ENCODE measurements around the gene MRPL32. TPM values are rescaled to one million over a fixed set of nuclear protein-coding genes. Genes with fewer than 3 reads are reported as not detected.

Gene MRPL32
- total and polyA plus RNA-seq, 7 donors: 42.6 to 85.7 (median 62.9) TPM

- H3K4me3 ChIP-seq: no peak overlapping the region
- no peak for DNase-seq
- no peaks in the 10 kb centered on the region for H3K27me3 ChIP-seq
- intact Hi-C loops (cut with DNase I): no loop called here
- no peaks in the 10 kb centered on the region for H3K9me3 ChIP-seq
- H3K4me1 ChIP-seq: peaks cover 0 to 21% (median 16%) of the 10 kb centered on the region in 4 donors
- H3K27ac ChIP-seq: no peak overlapping the region
- H3K36me3 ChIP-seq: no peaks in the 10 kb centered on the region
- TF ChIP-seq POLR2AphosphoS5 (IDR thresholded peaks at IDR 0.05) (no peak), CTCF (IDR thresholded peaks at IDR 0.05) (no peak)
- WGBS, 2 donors: 50 to 62% methylated on average over 2 of the region's 2 CpGs
These were observed 28.6 kb downstream of the MRPL32 start for GRCh38 chr7:42960762-42961161.

GRCh38 chr7:42961170-42961569 lies 29.0 kb downstream of the MRPL32 start:
- Histone ChIP-seq H3K9me3 (no peaks in the 10 kb centered on the region), H3K27me3 (no peaks in the 10 kb centered on the region), H3K36me3 (no peaks in the 10 kb centered on the region), H3K4me3 (no peak overlapping the region), H3K27ac (no peak overlapping the region), H3K4me1 (peaks cover 0 to 24% (median 18%) of the 10 kb centered on the region in 4 donors)
- DNase-seq: no peak
- 32 to 49% methylated on average over 2 of the region's 2 CpGs for WGBS, 2 donors
- no peak for TF ChIP-seq EP300 (IDR thresholded peaks at IDR 0.05)
- intact Hi-C loops (cut with DNase I): no loop called here

DNA sequence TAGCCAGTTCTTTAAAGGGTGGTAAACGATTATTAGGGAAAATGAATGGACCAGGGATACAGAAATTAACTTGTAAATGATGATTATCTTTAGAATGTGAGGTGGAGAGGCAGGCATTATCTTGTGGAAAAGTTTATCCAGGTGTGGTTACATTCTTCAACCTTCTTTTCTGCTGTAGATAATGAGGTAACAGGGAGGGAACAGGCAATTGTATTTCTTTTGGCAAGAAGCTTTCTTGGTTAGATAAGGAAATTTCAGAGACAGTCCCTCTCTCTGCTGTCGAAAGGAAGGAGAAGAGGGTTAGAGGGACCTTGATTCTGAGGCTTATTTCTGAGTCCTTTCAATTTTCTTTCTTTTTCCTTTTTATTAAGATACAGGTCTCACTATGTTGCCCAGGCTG lies 32.1 kb downstream of the MRPL32 start:
- DNase-seq: no peak
- intact Hi-C loops (cut with DNase I): no loop called here
- peaks cover 0 to 24% (median 18%) of the 10 kb centered on the region in 4 donors for H3K4me1 ChIP-seq

DNA sequence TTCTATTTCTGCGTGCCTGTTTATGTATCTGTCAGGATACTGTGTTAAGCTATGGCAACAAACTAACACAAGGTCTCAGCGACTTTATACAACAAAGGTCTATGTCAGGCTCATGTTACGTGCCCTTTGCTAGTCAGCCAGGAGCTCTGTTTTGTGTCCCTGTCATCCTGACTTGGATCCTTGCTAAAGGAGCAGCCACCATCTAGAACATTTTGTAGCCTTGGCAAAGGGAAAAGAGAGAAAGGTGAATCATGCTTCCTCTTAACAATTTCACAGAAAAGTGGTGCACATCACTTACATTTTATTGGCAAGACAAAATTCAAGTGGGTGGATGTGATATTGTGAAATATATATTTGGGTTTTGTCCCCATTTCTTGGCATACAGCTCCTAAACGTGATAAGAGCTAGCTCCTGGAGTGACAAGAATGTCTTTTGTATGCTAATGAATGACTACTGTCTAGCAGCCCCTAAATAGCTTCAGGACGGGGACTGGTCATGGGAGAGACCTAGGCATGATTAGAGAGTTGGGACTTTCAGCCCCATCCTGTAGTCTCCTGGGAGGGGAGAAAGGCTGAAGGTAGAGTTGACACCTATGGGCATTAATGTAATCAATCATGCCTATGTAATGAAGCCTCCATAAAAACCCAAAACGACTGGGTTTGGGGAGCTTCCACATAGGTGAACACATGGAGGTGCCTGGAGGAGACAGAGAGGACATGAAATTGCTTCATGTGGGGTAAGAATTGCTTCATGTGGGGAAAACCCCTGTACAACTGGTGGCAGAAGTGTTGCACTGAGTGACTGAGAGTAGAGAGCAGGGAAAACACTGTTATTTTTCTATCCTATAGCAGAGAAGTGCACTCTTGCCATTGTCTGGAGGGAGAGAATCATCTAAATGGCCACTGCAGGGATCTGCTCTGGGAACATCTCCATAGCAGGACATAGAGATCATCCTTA lies 33.0 kb downstream of the MRPL32 start:
- TF ChIP-seq POLR2AphosphoS5 (IDR thresholded peaks at IDR 0.05) (peak; percentile 69 to 94 (median 91)), CTCF (IDR thresholded peaks at IDR 0.05) (no peak), EP300 (IDR thresholded peaks at IDR 0.05) (peak in 3 of 4 donors; percentile 70 to 87 (median 74))
- intact Hi-C loops (cut with DNase I): no loop called here
- Histone ChIP-seq H3K4me1 (peaks cover 0 to 24% (median 18%) of the 10 kb centered on the region in 4 donors), H3K9me3 (no peaks in the 10 kb centered on the region), H3K36me3 (no peaks in the 10 kb centered on the region), H3K27ac (peak overlapping the region; percentile 19 to 72 (median 68)), H3K4me3 (no peak overlapping the region), H3K27me3 (no peaks in the 10 kb centered on the region)
- peak; percentile 70 for DNase-seq
- WGBS, 2 donors: 60 to 63% methylated on average over 6 of the region's 6 CpGs

More for the DNA sequence above, 32.1 kb downstream of the MRPL32 start:
- TF ChIP-seq EP300 (IDR thresholded peaks at IDR 0.05): no peak
- 50 to 69% methylated on average over 2 of the region's 2 CpGs for whole genome bisulfite sequencing, 2 donors
- H3K36me3 ChIP-seq: no peaks in the 10 kb centered on the region
- no peaks in the 10 kb centered on the region for H3K9me3 ChIP-seq
- peak overlapping the region; percentile 19 to 72 (median 68) for H3K27ac ChIP-seq
- no peaks in the 10 kb centered on the region for H3K27me3 ChIP-seq
- no peak overlapping the region for H3K4me3 ChIP-seq

GRCh38 chr7:42967391-42967790 lies 35.2 kb downstream of the MRPL32 start:
- WGBS, 2 donors: 66 to 71% methylated on average over 2 of the region's 2 CpGs
- H3K9me3 ChIP-seq: peaks cover 0 to under 1% (median 0%) of the 10 kb centered on the region in 4 donors
- intact Hi-C loops (cut with DNase I): no loop called here

More at GRCh38 chr7:42967391-42967790, 35.2 kb downstream of the MRPL32 start:
- no peak for DNase-seq
- H3K4me3 ChIP-seq: no peak overlapping the region
- no peaks in the 10 kb centered on the region for H3K27me3 ChIP-seq
- H3K36me3 ChIP-seq: no peaks in the 10 kb centered on the region
- H3K27ac ChIP-seq: no peak overlapping the region
- H3K4me1 ChIP-seq: peaks cover 0 to 28% (median 19%) of the 10 kb centered on the region in 4 donors
- TF ChIP-seq CTCF (IDR thresholded peaks at IDR 0.05) (no peak), POLR2AphosphoS5 (IDR thresholded peaks at IDR 0.05) (no peak), POLR2A (IDR thresholded peaks at IDR 0.05) (no peak), EP300 (IDR thresholded peaks at IDR 0.05) (no peak)

All from sigmoid colon (tissue), 7 donors.